GM12891 (cell line): Measurements from ENCODE around the gene STAP2.

Experiments used
- POLR2A ChIP-seq: IDR thresholded peaks from 2 replicates; pipeline ENCODE4 v1.6.1; 2011; ENCODE audit warnings: low read depth, low read length, control low read depth
- POLR2AphosphoS5 ChIP-seq: IDR thresholded peaks from 2 replicates; pipeline ENCODE4 v1.6.1; 2011; ENCODE audit warnings: low read depth, low read length, control low read depth
- POU2F2 ChIP-seq: IDR thresholded peaks from 2 replicates; pipeline ENCODE4 v1.6.1; 2011; ENCODE audit warnings: low read depth, mild to moderate bottlenecking, control low read depth, low read length, moderate library complexity
- SPI1 ChIP-seq: IDR thresholded peaks from 2 replicates; pipeline ENCODE4 v1.6.1; 2011; ENCODE audit warnings: low read depth, low read length, control low read depth

- TF ChIP-seq POLR2A: no peak
- TF ChIP-seq POLR2AphosphoS5: no peak
- TF ChIP-seq SPI1: no peak
- no peak for TF ChIP-seq POU2F2
These were observed 28.1 kb downstream of the STAP2 start for GRCh38 chr19:4310247-4311121.
